CD14-positive monocyte (primary cell): ENCODE results near the gene UBIAD1. TPM values are rescaled to one million over a fixed set of nuclear protein-coding genes. Genes with fewer than 3 reads are reported as not detected.

ENCODE experiments used
- DNase-seq, 3 donors: peaks; one replicate each; pipeline ENCODE4 v3.0.0-alpha.2; 2011 to 2022
- H2AFZ ChIP-seq: 2 replicates; pipeline ENCODE4 v1.6.0; 2012; ENCODE audit warnings: mild to moderate bottlenecking, low read depth, low read length, inconsistent platforms; ENCODE audit not compliant: insufficient read depth, poor library complexity, severe bottlenecking
- H3K27ac ChIP-seq, 2 donors: 1 replicate in 1 of 2; 2 replicates in 1 of 2; pipeline ENCODE4 v1.5.1; 2012 to 2013; ENCODE audit warnings: low read length in 2 of 2, control low read depth in 1 of 2, inconsistent platforms in 1 of 2, low read depth in 1 of 2, mild to moderate bottlenecking in 1 of 2
- H3K27me3 ChIP-seq, 2 donors: one replicate each; pipeline versions ENCODE4 v1.6.0 to v1.6.1; 2011 to 2013; ENCODE audit warnings: low read length in 2 of 2; ENCODE audit not compliant: control insufficient read depth in 2 of 2, insufficient read depth in 2 of 2
- H3K36me3 ChIP-seq, 2 donors: replicated peaks in 1 of 2; 1 replicate in 1 of 2; 2 replicates in 1 of 2; pipeline versions ENCODE4 v1.5.1 to v1.6.1; 2012 to 2013; ENCODE audit warnings: low read length in 2 of 2, control low read depth in 1 of 2, inconsistent platforms in 1 of 2, mild to moderate bottlenecking in 1 of 2; ENCODE audit not compliant: insufficient read depth in 2 of 2, control insufficient read depth in 1 of 2
- H3K4me1 ChIP-seq, 2 donors: 1 replicate in 1 of 2; 2 replicates in 1 of 2; pipeline versions ENCODE4 v1.5.1 to v1.6.1; 2012 to 2013; ENCODE audit warnings: low read length in 2 of 2, control low read depth in 1 of 2, inconsistent platforms in 1 of 2, mild to moderate bottlenecking in 1 of 2, moderate library complexity in 1 of 2; ENCODE audit not compliant: insufficient read depth in 2 of 2, control insufficient read depth in 1 of 2
- H3K4me2 ChIP-seq: replicated peaks from 2 replicates; pipeline ENCODE3; 2012; ENCODE audit warnings: low read length, moderate library complexity, mild to moderate bottlenecking; ENCODE audit not compliant: poor library complexity, severe bottlenecking; ENCODE audit errors: extremely low read depth
- H3K4me3 ChIP-seq, 3 experiments: fragments of 200-600 bp in 1 of 3; sonication (generic) in 1 of 3; replicated peaks in 1 of 3; 1 replicate in 2 of 3; 2 replicates in 1 of 3; pipeline ENCODE4 v1.5.1; 2011 to 2013; ENCODE audit warnings: low read length in 3 of 3, mild to moderate bottlenecking in 3 of 3, control low read depth in 2 of 3, low read depth in 2 of 3, inconsistent platforms in 1 of 3, moderate library complexity in 1 of 3
- H3K79me2 ChIP-seq: 2 replicates; pipeline ENCODE4 v1.6.0; 2012; ENCODE audit warnings: mild to moderate bottlenecking, control low read depth, inconsistent platforms, low read length, moderate library complexity; ENCODE audit not compliant: insufficient read depth
- H3K9ac ChIP-seq: 2 replicates; pipeline ENCODE4 v1.6.0; 2017; ENCODE audit warnings: low read length, mild to moderate bottlenecking; ENCODE audit not compliant: insufficient read depth, poor library complexity, severe bottlenecking
- H3K9me3 ChIP-seq, 2 donors: replicated peaks in 1 of 2; 1 replicate in 1 of 2; 2 replicates in 1 of 2; pipeline versions ENCODE4 v1.5.1 to v1.6.1; 2012 to 2013; ENCODE audit warnings: low read length in 2 of 2, control low read depth in 1 of 2; ENCODE audit not compliant: control insufficient read depth in 1 of 2, insufficient read depth in 1 of 2
- H4K20me1 ChIP-seq: 2 replicates; pipeline ENCODE4 v1.6.0; 2012; ENCODE audit warnings: mild to moderate bottlenecking, low read length, control low read depth, moderate library complexity; ENCODE audit not compliant: insufficient read depth
- H3K27ac Mint-ChIP-seq, 7 donors: one replicate each; pipeline ENCODE4 v1.8.0; 2020; ENCODE audit warnings: mild to moderate bottlenecking in 7 of 7, mixed read lengths in 7 of 7, moderate library complexity in 6 of 7, inconsistent platforms in 2 of 7
- H3K27me3 Mint-ChIP-seq, 3 donors: one replicate each; pipeline ENCODE4 v1.8.0; 2021 to 2022; ENCODE audit warnings: low read depth in 3 of 3, mild to moderate bottlenecking in 3 of 3, mixed read lengths in 3 of 3, moderate library complexity in 3 of 3, inconsistent platforms in 1 of 3
- H3K36me3 Mint-ChIP-seq, 2 donors: one replicate each; pipeline ENCODE4 v1.8.0; 2020; ENCODE audit warnings: mixed read lengths in 2 of 2, inconsistent platforms in 1 of 2, mild to moderate bottlenecking in 1 of 2
- H3K4me1 Mint-ChIP-seq: one replicate; pipeline ENCODE4 v1.8.0; 2020; ENCODE audit warnings: mild to moderate bottlenecking, mixed read lengths
- H3K4me3 Mint-ChIP-seq, 2 donors: one replicate each; pipeline ENCODE4 v1.8.0; 2020; ENCODE audit warnings: mild to moderate bottlenecking in 2 of 2, mixed read lengths in 2 of 2, moderate library complexity in 1 of 2
- H3K9me3 Mint-ChIP-seq, 7 donors: one replicate each; pipeline ENCODE4 v1.8.0; 2020 to 2022; ENCODE audit warnings: mixed read lengths in 7 of 7, mild to moderate bottlenecking in 6 of 7, moderate library complexity in 6 of 7, inconsistent platforms in 2 of 7
- CTCF ChIP-seq: fragments of 200-600 bp; IDR thresholded peaks from one replicate; pipeline ENCODE4 v1.8.0; 2022; ENCODE audit warnings: antibody characterized with exemption, mild to moderate bottlenecking
- WGBS: methylation state at CpG from one replicate; pipeline ENCODE4 v1.1.5; 2013; ENCODE audit warnings: missing lambda C conversion rate; ENCODE audit not compliant: insufficient coverage; 5-methylcytosine and 5-hydroxymethylcytosine counted together
- intact Hi-C, 2 donors: fragments of 100-400 bp; cut with micrococcal nuclease; formaldehyde crosslinking; loops; one replicate each; pipeline versions ENCODE4 v1.15.0 to v1.15.1; 2023
- polyA plus RNA-seq, 3 donors: library from polyadenylated mRNA; depleted of rRNA in 1 of 3; unstranded in 2 of 3; stranded (reverse) in 1 of 3; fragments of 300-500 nt in 2 of 3; fragments of >200 nt in 1 of 3; fragmentation: Illumina TruSeq in 2 of 3; gene quantifications; 1 replicate in 2 of 3; 2 replicates in 1 of 3; pipeline ENCODE4 v1.2.3, GENCODE V29; 2012 to 2021

Gene UBIAD1
- polyA plus RNA-seq, 3 donors, result 4.3 to 10.5 (median 9.8) TPM

GRCh38 chr1:11262171-11263049, 10.6 kb upstream of the UBIAD1 start, which contains the start of gene MTOR:
MTOR (minus strand) TSS chr1:11262551; CDS start chr1:11259409, 3,142 bp downstream.
- peak within 1 kb of the TSS; percentile 88 for H2AFZ ChIP-seq
- 0% methylated on average over 53 of the region's 60 CpGs for WGBS

More at GRCh38 chr1:11262171-11263049, 10.6 kb upstream of the UBIAD1 start, which contains the start of gene MTOR:
- H3K36me3 Mint-ChIP-seq, result peaks cover 20 to 24% of the 10 kb centered on the region in 2 donors
- peaks cover 17 to 24% of the 10 kb centered on the region in 2 donors for H3K36me3 ChIP-seq
- intact Hi-C loops, result loop anchor here (1.0 to 10.0 kb wide), 3 partner anchors 10 to 248 kb away; partner anchors contain the start of genes EXOSC10 (in 1 of the 2) and TARDBP (in 1 of the 2)
- no peaks in the 10 kb centered on the region for H4K20me1 ChIP-seq
- TF ChIP-seq CTCF, result no peak
- H3K9me3 Mint-ChIP-seq, result no peaks in the 10 kb centered on the region
- H3K4me2 ChIP-seq, result peak within 1 kb of the TSS; percentile 82
- peak; percentile 98 to 100 (median 99) for DNase-seq
- peaks cover 14 to 16% of the 10 kb centered on the region in 2 donors for H3K4me1 ChIP-seq
- no peaks in the 10 kb centered on the region for H3K27me3 ChIP-seq
- H3K27me3 Mint-ChIP-seq, result peaks cover 1 to 7% (median 2%) of the 10 kb centered on the region in 3 donors
- peak within 1 kb of the TSS; percentile 78 to 93 (median 87) for H3K27ac Mint-ChIP-seq
- peak within 1 kb of the TSS; percentile 25 to 69 for H3K27ac ChIP-seq
- peak within 1 kb of the TSS; percentile 89 to 95 (median 90) for H3K4me3 ChIP-seq
- no peaks in the 10 kb centered on the region for H3K9me3 ChIP-seq
- peaks cover 11% of the 10 kb centered on the region for H3K4me1 Mint-ChIP-seq
- peak within 1 kb of the TSS; percentile 83 to 97 for H3K4me3 Mint-ChIP-seq
- peaks cover 15% of the 10 kb centered on the region for H3K79me2 ChIP-seq
- peak within 1 kb of the TSS; percentile 83 for H3K9ac ChIP-seq
